Activated T-helper 9 cell treated with anti-CD3 and anti-CD28 coated beads, Interleukin-2, amount 50 U/mL, for 16 hours (primary cell): ENCODE measurements around the gene SEPTIN5.
"Not testable (repeated sequence)": the region's sequence is repeated elsewhere in the genome, so short reads cannot be mapped to it uniquely, and the experiment has no call there.

ENCODE experiments used
- DNase-seq: peaks from one replicate; pipeline ENCODE4 v3.0.0-alpha.2; 2020; ENCODE audit warnings: low read depth

SEPTIN5 gene

GRCh38 chr22:19720150-19720827 is 6.0 kb downstream of the SEPTIN5 start:
- no peak for DNase-seq

- no peak for DNase-seq
Measured at GRCh38 chr22:19720999-19721329, 6.7 kb downstream of the SEPTIN5 start.

GRCh38 chr22:19721330-19722177 is 7.3 kb downstream of the SEPTIN5 start:
- DNase-seq, result no peak

DNA sequence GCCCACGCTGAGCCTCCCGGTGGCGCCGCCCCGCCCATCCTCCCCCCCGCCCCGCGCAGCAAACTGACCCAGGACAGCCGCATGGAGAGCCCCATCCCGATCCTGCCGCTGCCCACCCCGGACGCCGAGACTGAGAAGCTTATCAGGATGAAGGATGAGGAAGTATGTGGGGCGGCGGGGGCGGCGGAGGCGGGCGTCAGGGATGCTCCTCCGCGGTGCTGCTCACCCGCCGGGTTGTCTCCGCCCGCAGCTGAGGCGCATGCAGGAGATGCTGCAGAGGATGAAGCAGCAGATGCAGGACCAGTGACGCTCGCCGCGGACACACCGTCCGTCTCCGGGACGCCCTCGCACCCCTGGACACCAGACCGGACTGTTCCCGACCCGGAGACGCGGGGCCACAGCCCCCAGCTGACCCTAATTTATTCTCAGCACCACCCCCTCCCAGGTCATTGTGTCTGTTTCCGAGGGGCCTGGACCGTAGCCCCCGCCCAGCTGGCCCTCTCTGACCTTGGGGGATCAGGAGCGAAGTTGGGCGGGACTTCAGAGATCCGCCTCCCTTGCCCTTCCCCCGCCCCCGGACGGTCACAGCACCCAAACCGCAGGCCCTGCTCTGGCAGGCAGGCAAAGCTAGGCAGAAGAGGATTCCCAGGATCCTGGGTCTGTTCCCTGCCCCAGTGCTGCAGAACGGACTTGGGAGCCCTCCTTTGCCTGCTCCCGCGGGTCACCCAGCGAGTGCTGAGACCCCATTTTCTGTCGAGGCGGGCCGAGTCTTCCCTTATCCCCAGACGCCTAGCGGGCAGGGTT is 8.1 kb downstream of the SEPTIN5 start:
- no peak for DNase-seq

DNA sequence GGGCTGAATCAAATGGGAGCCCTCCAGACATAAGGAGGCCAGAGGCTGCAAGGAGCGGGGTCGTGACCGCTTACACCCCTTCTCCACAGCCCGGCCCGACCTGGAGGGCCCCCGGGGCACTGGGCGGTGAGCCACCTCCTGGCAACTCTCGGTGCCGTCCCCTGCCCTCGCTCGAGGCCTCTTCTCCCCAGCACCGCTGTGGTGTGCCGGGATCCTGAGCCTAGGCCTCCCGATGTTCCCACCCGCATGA is 8.6 kb downstream of the SEPTIN5 start:
- DNase-seq, result no peak

DNA sequence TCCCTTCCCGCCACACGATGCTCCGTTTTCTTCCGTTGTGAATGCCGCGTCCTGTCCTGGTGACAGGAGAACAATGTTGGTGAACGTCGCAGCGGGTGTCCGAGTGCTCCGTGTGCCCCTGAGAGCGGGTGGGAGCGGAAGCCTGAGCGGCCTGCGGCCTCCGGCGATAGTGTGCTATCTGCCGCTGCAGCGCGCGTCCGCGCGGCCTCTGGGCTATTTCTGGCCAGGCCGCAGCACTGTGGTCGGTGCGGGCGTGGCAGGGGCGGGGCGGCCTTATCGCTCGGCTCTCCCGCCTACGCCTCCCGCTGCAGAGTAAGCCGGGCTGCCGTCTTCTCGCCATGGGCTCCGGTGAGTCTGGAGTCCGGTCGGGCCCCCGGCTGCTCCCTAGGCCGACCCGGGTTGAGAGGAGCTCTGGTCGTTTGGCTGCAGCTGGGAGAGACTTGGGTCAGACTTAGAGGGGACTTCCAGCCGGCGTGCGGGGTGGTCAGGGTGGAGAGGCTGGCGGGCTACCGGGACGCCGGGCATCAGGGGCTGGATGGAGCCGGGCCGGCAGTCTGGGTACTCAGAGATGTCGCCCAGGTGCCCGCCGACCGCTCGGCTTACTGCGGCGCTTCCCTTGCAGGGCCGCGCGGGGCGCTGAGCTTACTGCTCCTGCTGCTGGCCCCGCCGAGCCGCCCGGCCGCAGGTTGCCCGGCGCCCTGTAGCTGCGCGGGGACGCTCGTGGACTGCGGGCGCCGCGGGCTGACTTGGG is 9.1 kb downstream of the SEPTIN5 start, which contains the start of gene GP1BB:
Gene GP1BB, plus strand, starts transcription at position 308 of the 751 bp plus-strand sequence. Its CDS starts 31 bp downstream, at position 339.
- DNase-seq, result no peak

- DNase-seq, result no peak
Measured at GRCh38 chr22:19723983-19724827, 9.9 kb downstream of the SEPTIN5 start.

DNA sequence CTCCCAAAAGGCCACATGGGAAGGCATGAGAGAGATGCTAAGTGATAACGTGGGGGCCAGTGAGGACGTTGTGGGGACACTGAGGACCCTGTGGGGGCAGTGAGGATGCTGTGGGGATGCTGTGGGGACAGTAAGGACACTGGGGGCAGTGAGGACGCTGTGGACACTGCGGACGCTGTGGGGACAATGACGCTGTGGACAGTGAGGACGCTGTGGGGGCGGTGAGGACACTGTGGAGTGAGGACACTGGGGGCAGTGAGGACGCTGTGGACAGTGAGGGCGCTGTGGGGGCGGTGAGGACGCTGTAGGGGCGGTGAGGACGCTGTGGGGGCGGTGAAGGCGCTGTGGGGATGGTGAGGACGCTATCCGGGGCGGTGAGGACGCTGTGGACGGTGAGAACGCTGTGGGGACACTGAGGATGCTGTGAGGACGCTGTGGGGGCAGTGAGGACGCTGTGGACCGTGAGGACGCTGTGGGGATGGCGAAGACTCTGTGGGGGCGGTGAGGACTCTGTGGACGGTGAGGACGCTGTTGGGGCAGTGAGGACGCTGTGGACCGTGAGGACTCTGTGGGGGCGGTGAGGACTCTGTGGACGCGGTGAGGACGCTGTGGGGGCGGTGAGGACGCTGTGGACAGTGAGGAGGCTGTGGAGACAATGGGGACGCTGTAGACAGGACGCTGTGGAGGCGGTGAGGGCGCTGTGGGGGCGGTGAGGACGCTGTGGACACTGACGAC is 10.8 kb downstream of the SEPTIN5 start:
- no peak for DNase-seq

DNA sequence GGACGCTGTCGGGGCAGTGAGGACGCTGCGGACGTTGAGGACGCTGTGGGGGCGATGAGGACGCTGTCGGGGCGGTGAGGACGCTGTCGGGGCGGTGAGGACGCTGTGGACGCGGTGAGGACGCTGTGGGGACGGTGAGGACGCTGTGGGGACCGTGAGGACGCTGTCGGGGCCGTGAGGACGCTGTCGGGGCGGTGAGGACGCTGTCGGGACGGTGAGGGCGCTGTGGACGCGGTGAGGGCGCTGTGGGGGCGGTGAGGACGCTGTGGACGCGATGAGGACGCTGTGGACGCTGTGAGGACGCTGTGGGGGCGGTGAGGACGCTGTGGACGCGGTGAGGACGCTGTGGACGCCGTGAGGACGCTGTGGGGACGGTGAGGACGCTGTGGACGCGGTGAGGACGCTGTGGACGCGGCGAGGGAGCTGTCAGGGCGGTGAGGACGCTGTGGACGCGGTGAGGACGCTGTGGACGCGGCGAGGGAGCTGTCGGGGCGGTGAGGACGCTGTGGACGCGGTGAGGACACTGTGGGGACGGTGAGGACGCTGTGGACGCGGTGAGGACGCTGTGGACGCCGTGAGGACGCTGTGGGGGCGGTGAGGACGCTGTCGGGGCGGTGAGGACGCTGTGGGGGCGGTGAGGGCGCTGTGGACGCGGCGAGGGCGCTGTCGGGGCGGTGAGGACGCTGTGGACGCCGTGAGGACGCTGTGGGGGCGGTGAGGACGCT is 11.9 kb downstream of the SEPTIN5 start:
- DNase-seq, result not testable (repeated sequence)

GRCh38 chr22:19727310-19728150 is 13.2 kb downstream of the SEPTIN5 start:
- DNase-seq, result no peak

GRCh38 chr22:19728271-19728670 is 14.0 kb downstream of the SEPTIN5 start:
- no peak for DNase-seq

- DNase-seq, result no peak
Measured at GRCh38 chr22:19728836-19729235, 14.5 kb downstream of the SEPTIN5 start.

DNA sequence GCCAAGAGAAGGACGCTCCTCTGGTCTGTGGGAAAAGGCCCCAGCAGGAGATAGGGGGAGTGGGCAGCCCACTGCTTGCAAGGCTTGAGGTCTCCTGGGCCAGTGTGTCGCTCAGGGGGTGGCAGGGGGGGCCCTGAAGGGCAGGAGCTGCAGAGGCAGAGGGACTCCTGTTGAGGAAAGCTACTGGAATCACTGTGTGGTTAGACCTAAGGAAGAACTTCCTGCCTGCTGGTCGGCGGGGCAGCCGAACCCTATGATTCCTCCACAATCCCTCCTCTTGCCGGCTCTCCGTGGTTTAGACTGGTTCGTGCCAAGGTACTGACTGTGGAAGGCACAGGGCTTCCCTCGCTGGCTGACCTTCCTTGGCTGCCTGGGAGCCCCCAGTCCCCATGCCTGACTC is 15.2 kb downstream of the SEPTIN5 start:
- DNase-seq, result no peak

- DNase-seq, result no peak
Measured at GRCh38 chr22:19730198-19730597, 15.9 kb downstream of the SEPTIN5 start.

- DNase-seq, result peak; percentile 67
Measured at GRCh38 chr22:19730655-19731360, 16.5 kb downstream of the SEPTIN5 start.

GRCh38 chr22:19731361-19732135 is 17.2 kb downstream of the SEPTIN5 start:
- no peak for DNase-seq

- DNase-seq, result no peak
Measured at GRCh38 chr22:19732403-19733113, 18.3 kb downstream of the SEPTIN5 start.
